Spleen (tissue), 7 donors: ENCODE data around the gene RNF181.

Experiments
- POLR2A ChIP-seq, 3 donors: fragments of 450-650 bp; IDR thresholded peaks; one replicate each; pipeline ENCODE4 v1.5.1; 2017; ENCODE audit warnings: antibody characterized with exemption in 3 of 3, mild to moderate bottlenecking in 1 of 3
- POLR2AphosphoS5 ChIP-seq, 3 donors: sonication (generic); formaldehyde crosslinking; IDR thresholded peaks; one replicate each; pipeline ENCODE4 v1.5.1; 2017; ENCODE audit warnings: antibody characterized with exemption in 3 of 3
- TF ChIP-seq, protein P1 (sequence below), 11 experiments: fragments of 200-600 bp in 7 of 11; fragments of 450-650 bp in 4 of 11; sonication (generic) in 4 of 11; IDR thresholded peaks in 8 of 11; conservative IDR thresholded peaks in 3 of 11; 1 replicate in 7 of 11; 2 replicates in 4 of 11; pipeline versions ENCODE4 v1.4.0 to v1.8.0; 2016 to 2021; ENCODE audit warnings: antibody characterized with exemption in 11 of 11, inconsistent platforms in 4 of 11, mild to moderate bottlenecking in 1 of 11
- donor health status: DM: no; HTN: no; CAD: no; lungs with moderate emphysema.
- donor health status: DM: no; HTN: no; CAD: no.
- donor health status: DM: no; HTN: no; CAD: no.

DNA sequence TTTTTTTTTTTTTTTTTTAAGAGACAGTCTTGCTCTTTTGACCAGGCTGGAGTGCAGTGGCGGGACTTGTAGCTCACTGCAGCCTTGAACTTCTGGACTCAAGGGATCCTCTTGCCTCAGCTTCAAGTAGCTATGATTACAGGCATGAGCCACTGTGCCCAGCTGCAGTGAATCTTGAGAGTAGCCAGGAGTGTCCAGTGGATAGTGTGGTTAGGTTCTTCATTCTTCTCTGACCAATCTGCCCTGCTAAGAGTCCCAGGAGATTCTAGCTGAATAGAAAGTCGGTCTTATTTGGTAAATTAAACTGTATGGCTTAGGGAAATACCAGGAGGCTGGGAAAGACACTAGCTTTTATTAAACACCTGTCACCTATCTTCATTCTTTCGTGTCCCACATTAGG is 35.8 kb downstream of the RNF181 start:
- TF ChIP-seq, protein P1, sequence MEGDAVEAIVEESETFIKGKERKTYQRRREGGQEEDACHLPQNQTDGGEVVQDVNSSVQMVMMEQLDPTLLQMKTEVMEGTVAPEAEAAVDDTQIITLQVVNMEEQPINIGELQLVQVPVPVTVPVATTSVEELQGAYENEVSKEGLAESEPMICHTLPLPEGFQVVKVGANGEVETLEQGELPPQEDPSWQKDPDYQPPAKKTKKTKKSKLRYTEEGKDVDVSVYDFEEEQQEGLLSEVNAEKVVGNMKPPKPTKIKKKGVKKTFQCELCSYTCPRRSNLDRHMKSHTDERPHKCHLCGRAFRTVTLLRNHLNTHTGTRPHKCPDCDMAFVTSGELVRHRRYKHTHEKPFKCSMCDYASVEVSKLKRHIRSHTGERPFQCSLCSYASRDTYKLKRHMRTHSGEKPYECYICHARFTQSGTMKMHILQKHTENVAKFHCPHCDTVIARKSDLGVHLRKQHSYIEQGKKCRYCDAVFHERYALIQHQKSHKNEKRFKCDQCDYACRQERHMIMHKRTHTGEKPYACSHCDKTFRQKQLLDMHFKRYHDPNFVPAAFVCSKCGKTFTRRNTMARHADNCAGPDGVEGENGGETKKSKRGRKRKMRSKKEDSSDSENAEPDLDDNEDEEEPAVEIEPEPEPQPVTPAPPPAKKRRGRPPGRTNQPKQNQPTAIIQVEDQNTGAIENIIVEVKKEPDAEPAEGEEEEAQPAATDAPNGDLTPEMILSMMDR (IDR thresholded peaks at IDR 0.05 in 8 of 11, conservative IDR thresholded peaks at IDR 0.05 in 3 of 11): no peak
- TF ChIP-seq POLR2A (IDR thresholded peaks at IDR 0.05) (no peak), POLR2AphosphoS5 (IDR thresholded peaks at IDR 0.05) (no peak)
